Adrenal gland (tissue), 12 donors: ENCODE measurements around the gene GIGYF1. TPM values are rescaled to one million over a fixed set of nuclear protein-coding genes. Genes with fewer than 3 reads are reported as not detected.

ENCODE experiments used
- DNase-seq, 7 donors: peaks; one replicate each; pipeline ENCODE4 v3.0.0-alpha.2; 2019 to 2020
- H3K27ac ChIP-seq, 5 donors: fragments of 200-600 bp; sonication (generic) in 4 of 5; 1 replicate in 3 of 5; 2 replicates in 2 of 5; pipeline versions ENCODE4 v1.5.1 to v1.8.0; 2016 to 2020; ENCODE audit warnings: mild to moderate bottlenecking in 1 of 5
- H3K27me3 ChIP-seq: fragments of 200-600 bp; 2 replicates; pipeline ENCODE4 v1.8.0; 2021
- H3K36me3 ChIP-seq, 2 donors: fragments of 200-600 bp; replicated peaks in 1 of 2; 1 replicate in 1 of 2; 2 replicates in 1 of 2; pipeline versions ENCODE4 v1.5.1 to v1.8.0; 2018 to 2022
- H3K4me1 ChIP-seq, 2 donors: fragments of 200-600 bp; replicated peaks in 1 of 2; 1 replicate in 1 of 2; 2 replicates in 1 of 2; pipeline versions ENCODE4 v1.5.1 to v1.8.0; 2018 to 2021
- H3K4me3 ChIP-seq, 4 donors: fragments of 200-600 bp; sonication (generic) in 3 of 4; one replicate each; pipeline ENCODE4 v1.5.1; 2016 to 2018
- H3K9me3 ChIP-seq, 3 donors: fragments of 200-600 bp; sonication (generic) in 1 of 3; replicated peaks in 1 of 3; 1 replicate in 2 of 3; 2 replicates in 1 of 3; pipeline versions ENCODE4 v1.5.1 to v1.8.0; 2016 to 2021
- POLR2A ChIP-seq, 2 donors: fragments of 450-650 bp; IDR thresholded peaks; one replicate each; pipeline ENCODE4 v1.6.1; 2017; ENCODE audit warnings: antibody characterized with exemption in 2 of 2, mild to moderate bottlenecking in 2 of 2, moderate library complexity in 1 of 2
- WGBS, 4 donors: extraction: QIAGEN DNeasy Blood & Tissue Kit in 2 of 4; methylation state at CpG; one replicate each; pipeline versions ENCODE4 v1.1.5 to v1.1.7; 2013 to 2017; 5-methylcytosine and 5-hydroxymethylcytosine counted together
- intact Hi-C, 2 donors: fragments of 100-400 bp; cut with DNase I; formaldehyde crosslinking; loops; one replicate each; pipeline versions ENCODE4 v1.14.1 to v1.15.0; 2022 to 2023
- polyA plus RNA-seq, 3 donors: library from polyadenylated mRNA; stranded (reverse); fragments of 200-250 nt in 2 of 3; fragments of 350-450 nt in 1 of 3; fragmentation: Illumina TruSeq in 1 of 3; extraction: RNeasy Lipid Tissue Mini Kit (QIAGEN cat#74804) in 1 of 3; gene quantifications; one replicate each; pipeline ENCODE4 v1.2.3, GENCODE V29; 2013 to 2014
- total RNA-seq, 9 donors: library from RNA; depleted of rRNA in 4 of 9; stranded (reverse); fragments of >200 nt in 4 of 9; fragments of 120-200 nt in 1 of 9; fragmentation: NEBNext Ultra II Directional in 1 of 9; extraction: Animal tissue kit (Norgen Biotek cat#: 25700) in 1 of 9; gene quantifications; one replicate each; pipeline versions ENCODE4 v1.1.0 to v1.2.4, GENCODE V29; 2013 to 2023
- TF ChIP-seq, protein P1 (sequence below), 6 experiments: fragments of 450-650 bp in 4 of 6; fragments of 200-600 bp in 2 of 6; sonication (generic) in 1 of 6; IDR thresholded peaks; 1 replicate in 5 of 6; 2 replicates in 1 of 6; pipeline versions ENCODE4 v1.5.1 to v1.8.0; 2016 to 2021; ENCODE audit warnings: antibody characterized with exemption in 6 of 6, mild to moderate bottlenecking in 2 of 6, moderate library complexity in 1 of 6
- donor health status: healthy with polysubstance abuse.
- donor health status: Bipolar disorder and iron deficiency.
- donor health status: DM: yes; HTN: yes; CAD: no.
- donor health status: DM: no; HTN: no; CAD: no.
- donor health status: DM: no; HTN: no; CAD: no.
- donor health status: DM: yes; HTN: yes; CAD: no.

The GIGYF1 gene
- total and polyA plus RNA-seq, 12 donors: 5.4 to 167 (median 25.9) TPM

DNA sequence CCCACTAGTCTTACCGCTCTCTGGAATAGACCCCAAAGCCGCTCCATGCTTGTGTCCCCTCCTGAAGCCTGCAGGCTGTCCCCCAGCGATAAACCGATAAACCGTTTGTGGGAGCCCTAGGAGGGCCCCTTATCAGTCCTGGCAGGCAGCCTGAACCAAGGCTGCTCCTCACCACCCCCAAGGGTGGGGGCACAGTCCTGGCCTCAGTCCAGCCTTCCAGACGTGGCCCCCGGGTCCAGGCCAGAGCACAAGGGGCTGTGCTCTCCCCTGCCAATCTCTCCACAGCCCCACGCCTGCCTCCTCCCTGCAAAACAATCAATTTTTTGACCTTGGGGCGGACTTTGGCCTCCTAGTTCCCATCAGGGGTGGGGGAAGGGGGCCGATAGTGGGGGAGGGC is 52.6 kb downstream of the GIGYF1 start, which contains the start of gene TFR2:
Gene TFR2, minus strand, starts transcription at position 90 of the 397 bp plus-strand sequence. Its CDS starts 43 bp downstream, at position 47.
- H3K27ac ChIP-seq: no peak within 1 kb of the TSS
- no peaks in the 10 kb centered on the region for H3K27me3 ChIP-seq
- H3K9me3 ChIP-seq: no peaks in the 10 kb centered on the region
- no peak for DNase-seq
- no peaks in the 10 kb centered on the region for H3K36me3 ChIP-seq
- H3K4me1 ChIP-seq: no peaks in the 10 kb centered on the region
- TF ChIP-seq, protein P1, sequence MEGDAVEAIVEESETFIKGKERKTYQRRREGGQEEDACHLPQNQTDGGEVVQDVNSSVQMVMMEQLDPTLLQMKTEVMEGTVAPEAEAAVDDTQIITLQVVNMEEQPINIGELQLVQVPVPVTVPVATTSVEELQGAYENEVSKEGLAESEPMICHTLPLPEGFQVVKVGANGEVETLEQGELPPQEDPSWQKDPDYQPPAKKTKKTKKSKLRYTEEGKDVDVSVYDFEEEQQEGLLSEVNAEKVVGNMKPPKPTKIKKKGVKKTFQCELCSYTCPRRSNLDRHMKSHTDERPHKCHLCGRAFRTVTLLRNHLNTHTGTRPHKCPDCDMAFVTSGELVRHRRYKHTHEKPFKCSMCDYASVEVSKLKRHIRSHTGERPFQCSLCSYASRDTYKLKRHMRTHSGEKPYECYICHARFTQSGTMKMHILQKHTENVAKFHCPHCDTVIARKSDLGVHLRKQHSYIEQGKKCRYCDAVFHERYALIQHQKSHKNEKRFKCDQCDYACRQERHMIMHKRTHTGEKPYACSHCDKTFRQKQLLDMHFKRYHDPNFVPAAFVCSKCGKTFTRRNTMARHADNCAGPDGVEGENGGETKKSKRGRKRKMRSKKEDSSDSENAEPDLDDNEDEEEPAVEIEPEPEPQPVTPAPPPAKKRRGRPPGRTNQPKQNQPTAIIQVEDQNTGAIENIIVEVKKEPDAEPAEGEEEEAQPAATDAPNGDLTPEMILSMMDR (IDR thresholded peaks at IDR 0.05): no peak
- TF ChIP-seq POLR2A (IDR thresholded peaks at IDR 0.05): no peak
- H3K4me3 ChIP-seq: no peak within 1 kb of the TSS
- intact Hi-C loops: no loop called here
- WGBS, 4 donors: 0 to 45% (median 29%) methylated on average over 1 to 10 of the region's 10 CpGs

DNA sequence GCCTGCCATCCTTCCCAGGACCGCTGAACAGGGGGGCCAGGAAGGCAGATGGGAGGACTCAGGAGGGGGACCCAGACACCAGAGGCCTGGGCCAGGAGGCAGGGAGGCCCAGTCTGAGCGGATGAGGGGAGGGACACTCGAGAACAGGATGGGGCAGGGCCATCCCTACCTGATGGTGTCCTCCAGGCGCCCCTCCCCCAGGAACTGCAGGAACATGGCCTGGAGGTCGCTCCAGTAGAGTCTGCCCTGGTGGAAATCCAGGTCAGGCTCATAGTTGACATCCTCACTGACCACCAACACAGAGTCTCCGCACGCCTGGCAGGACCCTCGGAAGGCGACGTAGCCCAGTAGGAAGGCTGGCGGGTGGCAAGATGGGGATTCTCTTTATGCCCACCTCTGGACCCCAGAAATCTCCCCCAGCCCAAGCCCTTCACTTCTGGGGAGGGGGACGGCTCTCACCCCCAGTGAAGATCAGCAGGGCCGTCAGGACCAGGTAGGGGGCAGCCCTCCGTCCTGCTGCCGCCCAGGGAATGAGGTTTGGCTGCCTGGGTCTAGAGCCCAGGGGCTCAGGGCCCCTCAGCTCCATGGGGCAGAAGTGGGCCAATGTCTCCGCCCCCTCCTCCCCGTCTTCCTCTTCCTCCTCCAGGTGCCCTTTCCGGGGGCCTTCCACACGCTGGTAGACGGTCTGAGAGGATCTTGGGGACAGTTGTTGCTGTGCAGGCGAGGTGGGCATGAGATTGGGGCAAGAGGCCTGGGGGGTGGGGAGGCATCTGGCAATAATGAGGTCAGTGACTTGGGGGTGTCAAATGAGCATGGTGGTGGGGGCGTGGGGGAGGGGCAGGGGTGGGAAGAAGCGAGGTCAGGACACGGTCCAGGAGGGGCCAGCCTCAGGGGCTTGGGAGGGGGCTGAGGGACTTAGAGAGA is 53.3 kb downstream of the GIGYF1 start:
- intact Hi-C loops: no loop called here
- Histone ChIP-seq H3K9me3 (no peaks in the 10 kb centered on the region), H3K27me3 (no peaks in the 10 kb centered on the region), H3K36me3 (no peaks in the 10 kb centered on the region), H3K27ac (no peak overlapping the region), H3K4me3 (no peak overlapping the region), H3K4me1 (no peaks in the 10 kb centered on the region)
- no peak for DNase-seq
- TF ChIP-seq POLR2A (IDR thresholded peaks at IDR 0.05): no peak
- TF ChIP-seq, protein P1 (IDR thresholded peaks at IDR 0.05): no peak
- 45 to 71% (median 62%) methylated on average over 7 to 24 of the region's 24 CpGs for WGBS, 4 donors

DNA sequence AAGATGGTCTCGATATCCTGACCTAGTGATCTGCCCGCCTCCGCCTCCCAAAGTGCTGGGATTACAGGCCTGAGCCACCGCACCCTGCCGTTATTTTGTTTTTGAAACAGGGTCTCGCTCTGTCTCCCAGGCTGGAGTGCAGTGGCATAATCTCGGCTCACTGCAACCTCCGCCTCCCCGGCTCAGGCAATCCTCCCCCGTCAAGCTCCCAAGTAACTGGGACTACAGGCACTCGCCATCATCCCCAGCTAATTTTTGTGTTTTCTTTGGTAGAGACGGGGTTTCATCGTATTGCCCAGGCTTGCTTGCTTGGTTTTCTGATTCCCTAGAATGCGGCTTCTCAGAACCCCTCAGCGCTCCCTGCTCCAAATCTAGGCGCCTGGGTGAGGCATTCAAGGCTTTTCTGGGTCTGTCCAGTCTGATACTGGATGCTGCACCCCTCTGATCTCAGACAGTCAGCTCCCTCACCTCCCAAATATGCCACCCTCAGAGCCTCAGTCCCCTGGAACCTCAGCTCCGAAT is 54.0 kb downstream of the GIGYF1 start:
- Histone ChIP-seq H3K4me3 (no peak overlapping the region), H3K4me1 (no peaks in the 10 kb centered on the region), H3K36me3 (no peaks in the 10 kb centered on the region), H3K27ac (no peak overlapping the region), H3K27me3 (no peaks in the 10 kb centered on the region), H3K9me3 (no peaks in the 10 kb centered on the region)
- no peak for DNase-seq
- TF ChIP-seq POLR2A (IDR thresholded peaks at IDR 0.05): no peak
- TF ChIP-seq, protein P1 (IDR thresholded peaks at IDR 0.05): no peak
- 88 to 91% (median 90%) methylated on average over 14 to 17 of the region's 17 CpGs for WGBS, 4 donors
- intact Hi-C loops: no loop called here

DNA sequence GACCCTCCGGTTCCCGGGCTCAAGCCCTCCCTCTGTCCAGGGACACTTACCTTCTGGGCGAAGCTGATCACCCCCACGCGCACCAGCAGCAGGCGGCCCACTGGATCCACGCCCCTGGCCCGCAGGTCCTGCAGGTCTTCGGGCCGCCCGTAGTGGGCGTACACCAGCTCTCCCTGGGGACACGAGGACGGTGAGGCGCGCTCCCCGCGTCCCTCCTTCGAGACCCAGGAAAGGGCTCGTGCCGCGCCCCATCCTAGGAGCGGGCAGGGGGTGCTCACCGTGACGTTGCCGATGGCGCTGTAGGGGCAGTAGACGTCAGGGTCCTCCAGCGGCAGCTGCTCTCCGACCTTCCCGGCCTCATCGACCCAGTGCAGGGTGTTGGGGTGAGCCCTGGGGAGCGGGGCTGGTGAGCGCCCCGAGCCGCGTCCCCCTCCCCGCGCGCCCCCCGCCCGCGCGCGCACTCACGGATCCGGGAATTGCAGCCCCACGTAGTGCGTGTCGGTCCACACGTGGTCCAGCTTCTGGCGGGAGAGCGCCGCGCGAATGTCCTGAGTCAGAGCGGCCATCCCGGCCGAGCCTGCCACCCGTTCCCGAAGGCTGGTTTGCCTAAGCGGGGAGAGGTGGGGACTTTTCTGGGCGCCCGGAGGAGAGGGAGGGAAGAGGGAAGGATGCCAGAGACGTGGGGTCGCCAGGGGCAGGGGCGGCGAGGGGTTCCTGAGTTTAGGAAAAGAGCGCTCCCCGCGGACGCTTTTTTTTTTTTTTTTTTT is 60.9 kb downstream of the GIGYF1 start:
- intact Hi-C loops: no loop called here
- H3K4me1 ChIP-seq: peaks cover 8 to 10% of the 10 kb centered on the region in 2 donors
- peak in 6 of 7 donors; percentile 48 to 71 (median 56) for DNase-seq
- no peaks in the 10 kb centered on the region for H3K36me3 ChIP-seq
- no peak overlapping the region for H3K27ac ChIP-seq
- H3K9me3 ChIP-seq: no peaks in the 10 kb centered on the region
- H3K4me3 ChIP-seq: peak overlapping the region in 2 of 4 donors; percentile 40 to 64
- no peaks in the 10 kb centered on the region for H3K27me3 ChIP-seq
- no peak for TF ChIP-seq POLR2A (IDR thresholded peaks at IDR 0.05)
- TF ChIP-seq, protein P1 (IDR thresholded peaks at IDR 0.05): peak; percentile 17 to 54 (median 34)
- 1 to 8% (median 3%) methylated on average over 6 to 72 of the region's 72 CpGs for WGBS, 4 donors
